ENCODE data around the gene MPEG1.
A peak's percentile ranks its signal among the peaks of the same experiment; 100 is the strongest.

MPEG1 gene, protein sequence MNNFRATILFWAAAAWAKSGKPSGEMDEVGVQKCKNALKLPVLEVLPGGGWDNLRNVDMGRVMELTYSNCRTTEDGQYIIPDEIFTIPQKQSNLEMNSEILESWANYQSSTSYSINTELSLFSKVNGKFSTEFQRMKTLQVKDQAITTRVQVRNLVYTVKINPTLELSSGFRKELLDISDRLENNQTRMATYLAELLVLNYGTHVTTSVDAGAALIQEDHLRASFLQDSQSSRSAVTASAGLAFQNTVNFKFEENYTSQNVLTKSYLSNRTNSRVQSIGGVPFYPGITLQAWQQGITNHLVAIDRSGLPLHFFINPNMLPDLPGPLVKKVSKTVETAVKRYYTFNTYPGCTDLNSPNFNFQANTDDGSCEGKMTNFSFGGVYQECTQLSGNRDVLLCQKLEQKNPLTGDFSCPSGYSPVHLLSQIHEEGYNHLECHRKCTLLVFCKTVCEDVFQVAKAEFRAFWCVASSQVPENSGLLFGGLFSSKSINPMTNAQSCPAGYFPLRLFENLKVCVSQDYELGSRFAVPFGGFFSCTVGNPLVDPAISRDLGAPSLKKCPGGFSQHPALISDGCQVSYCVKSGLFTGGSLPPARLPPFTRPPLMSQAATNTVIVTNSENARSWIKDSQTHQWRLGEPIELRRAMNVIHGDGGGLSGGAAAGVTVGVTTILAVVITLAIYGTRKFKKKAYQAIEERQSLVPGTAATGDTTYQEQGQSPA
- 12.0 to 575 (median 50.2) reads per million in 18 experiments for total RNA-seq

GRCh38 chr11:59212744-59213631, at the start of gene MPEG1:
Gene MPEG1 (minus strand): TSS chr11:59212927. CDS start chr11:59212865, 62 bp downstream.
- peak; percentile 82 to 88 for DNase-seq

DNA sequence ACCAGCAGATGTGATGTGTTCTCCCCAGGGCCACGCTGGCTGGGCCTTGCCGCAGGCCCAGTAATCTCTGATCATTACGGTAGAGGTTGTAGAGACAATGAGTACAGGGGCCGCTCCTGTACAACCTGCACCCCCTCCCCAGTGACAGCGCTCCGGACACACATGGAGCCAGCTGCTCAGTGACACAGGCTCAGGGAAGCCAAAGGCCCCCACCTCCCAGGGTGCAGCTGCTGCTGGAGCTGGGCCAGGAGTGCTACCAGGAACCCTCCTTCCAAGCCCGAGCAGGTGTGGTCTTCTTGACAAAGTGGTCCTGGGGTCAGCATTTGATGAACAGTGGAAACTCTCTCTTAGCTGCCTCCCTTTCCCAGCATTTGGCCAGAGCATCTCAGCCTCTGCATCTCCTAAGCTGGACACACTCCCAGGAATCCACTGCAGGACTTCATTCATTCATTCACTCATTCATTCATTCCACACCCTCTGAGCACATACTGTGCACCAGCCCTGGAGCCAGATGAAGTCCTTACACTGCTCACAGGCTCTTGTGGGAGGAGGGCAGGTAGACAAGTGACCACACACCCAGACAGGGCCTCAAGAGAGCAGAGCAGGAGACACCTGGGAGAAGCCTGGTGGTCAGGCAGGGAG, 49.6 kb upstream of the MPEG1 start:
- no peak for DNase-seq

DNA sequence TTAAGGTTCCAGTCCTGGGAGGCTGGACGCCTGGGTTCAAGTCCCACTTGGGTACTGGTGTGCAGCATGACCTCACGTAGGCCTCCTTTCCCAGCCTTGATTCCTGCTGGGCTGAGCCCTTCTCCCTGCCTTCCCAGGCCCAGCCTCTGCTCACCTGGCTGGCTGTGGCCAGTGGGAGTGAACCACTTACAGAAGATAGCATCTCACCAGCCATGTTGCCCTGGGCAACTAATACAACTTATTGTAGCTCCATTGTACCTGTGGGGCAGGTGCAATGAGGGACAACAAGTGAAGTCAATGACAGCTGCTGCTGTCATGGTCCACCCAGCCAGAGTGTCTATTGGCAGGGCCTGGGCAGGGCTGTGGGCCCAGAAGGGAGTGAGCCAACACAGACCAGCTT, 48.4 kb upstream of the MPEG1 start:
- DNase-seq: no peak

DNA sequence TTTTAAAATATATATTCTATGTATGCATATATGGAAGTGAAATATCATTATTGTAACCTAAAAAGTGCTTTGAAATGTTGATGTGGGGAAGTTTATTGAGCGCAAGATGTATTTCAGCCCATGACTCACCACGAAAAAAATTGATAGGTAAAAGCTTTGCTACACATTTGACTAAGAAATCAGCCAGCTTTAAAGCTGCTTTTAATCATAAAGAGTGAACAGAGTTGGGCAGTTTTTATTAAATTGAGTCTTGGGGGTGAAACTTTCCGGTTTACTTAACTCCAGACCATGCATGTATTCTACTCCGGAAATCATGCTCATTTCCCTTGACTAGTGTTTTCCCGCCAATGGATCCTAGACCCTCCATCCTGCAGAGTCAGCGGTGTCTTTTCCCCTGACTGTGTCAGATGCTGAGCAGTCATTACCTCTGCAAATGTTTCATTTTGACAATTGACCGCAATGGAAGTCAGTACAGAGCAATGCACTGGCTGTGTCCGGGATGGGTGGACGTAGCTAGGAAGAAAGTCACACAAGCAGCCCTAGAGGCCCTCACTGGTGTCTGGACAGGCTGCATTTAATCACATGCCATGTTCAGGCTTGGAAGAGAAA, 47.2 kb upstream of the MPEG1 start:
- DNase-seq: no peak

DNA sequence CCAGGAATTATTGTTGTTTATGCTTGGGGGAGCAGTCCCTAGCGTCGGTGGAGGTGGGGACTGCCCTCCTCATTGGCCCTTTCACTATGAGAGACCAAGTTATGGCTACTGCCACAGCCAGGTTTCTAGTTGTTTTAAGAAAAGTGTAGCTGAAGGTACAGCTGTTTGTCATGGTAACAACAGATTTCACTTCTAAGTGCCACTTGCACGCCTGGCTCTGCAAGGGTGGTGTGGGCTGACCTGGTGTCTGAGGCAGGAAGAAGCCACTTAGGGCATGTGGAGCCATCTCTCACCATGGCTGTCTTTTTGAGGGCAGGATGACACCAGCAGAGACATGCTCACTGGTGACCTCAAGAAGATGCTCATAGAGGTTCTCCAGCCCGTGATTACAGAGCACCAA, 46.3 kb upstream of the MPEG1 start:
- no peak for DNase-seq

- no peak for DNase-seq
Observed at GRCh38 chr11:59255281-59255680, 42.6 kb upstream of the MPEG1 start.

DNA sequence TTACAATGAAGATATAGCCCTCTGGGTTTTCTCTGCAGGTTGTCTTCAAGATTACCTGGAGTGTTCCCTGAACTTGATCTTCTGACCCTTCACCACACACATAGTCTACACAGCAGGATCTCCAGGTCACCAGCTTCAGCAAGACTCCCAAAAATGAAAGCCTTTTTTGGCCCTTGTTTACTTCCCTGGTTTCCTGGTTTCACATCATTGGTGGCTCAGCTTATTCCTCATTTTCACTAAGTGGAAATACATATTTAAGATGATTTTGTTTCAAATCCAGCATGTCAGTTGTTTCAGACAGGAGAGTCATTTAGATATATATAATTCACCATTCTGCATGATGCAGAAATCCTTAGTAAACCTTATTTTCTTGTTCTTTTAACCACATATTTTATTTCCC, 41.6 kb upstream of the MPEG1 start:
- DNase-seq: peak; percentile 59 to 60

GRCh38 chr11:59253001-59253400, 40.3 kb upstream of the MPEG1 start:
- no peak for DNase-seq

DNA sequence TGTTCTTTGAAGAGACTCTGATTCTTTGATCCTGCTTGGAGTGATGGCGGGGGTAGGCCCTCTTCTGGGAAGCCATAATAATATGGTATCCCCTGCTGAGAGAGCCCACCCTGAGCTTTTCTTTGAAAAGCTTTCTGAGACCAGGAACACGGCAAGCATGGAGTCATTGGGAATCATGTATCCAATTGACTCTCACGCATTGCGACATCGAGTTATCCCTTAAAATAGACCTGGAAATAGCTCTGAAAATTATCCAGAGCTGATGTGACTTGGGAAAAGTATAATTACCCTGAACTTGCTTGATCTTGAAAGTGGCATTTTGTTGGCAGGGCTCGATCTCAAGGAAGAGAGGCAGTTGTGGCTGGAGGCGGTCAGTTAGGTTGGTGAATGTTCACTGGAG, 36.8 kb upstream of the MPEG1 start:
- no peak for DNase-seq

DNA sequence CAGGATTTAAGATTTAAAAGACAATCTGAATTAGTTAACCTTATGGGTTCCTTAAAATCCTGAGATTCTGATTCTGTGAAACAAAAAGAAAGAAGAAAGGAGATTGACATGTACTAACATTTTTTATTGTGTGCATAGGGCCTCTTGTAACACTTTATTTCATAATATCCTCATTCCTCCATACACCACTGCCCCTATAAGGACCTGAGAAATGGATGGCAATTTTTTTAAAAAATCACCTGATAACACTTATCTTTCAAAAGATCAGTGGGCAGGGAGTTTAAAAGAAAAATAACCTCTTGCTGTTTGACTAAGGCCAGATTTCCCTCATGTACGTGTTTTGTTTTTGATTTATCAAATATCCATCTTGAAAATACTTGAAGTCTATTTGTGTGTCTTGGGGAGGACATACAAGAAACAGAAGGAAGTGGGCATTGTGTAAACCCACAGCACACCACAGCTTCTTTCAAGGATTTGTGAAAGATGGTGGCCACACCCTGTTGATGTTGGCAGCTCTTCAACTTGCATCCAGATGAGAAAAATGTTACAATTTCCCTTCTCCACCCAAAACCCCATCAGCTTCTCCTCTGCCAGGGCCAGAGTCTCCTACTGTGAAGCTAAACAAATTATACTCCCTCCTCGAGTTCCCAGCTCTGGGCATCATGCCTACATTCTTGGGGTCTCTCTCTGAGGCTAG, 35.0 kb upstream of the MPEG1 start:
- peak; percentile 84 to 95 for DNase-seq

DNA sequence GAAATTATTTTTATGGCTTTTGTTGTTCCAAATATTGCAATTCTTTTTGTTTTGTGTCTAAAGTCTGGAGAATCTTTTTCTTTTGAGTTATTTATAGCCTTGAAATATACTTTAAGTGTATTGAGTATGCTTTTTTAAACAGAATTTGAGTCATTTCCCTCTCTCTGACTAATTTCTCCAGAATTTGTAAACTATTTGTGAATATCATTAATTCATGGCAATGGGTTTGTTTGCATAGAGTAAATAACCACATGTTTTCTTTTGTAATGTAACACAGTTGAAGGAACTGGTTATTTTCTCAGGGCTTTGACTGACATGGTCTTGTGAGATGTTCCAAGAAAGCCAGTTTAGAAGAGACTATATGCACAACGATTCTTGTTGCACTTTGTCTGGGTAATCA, 30.9 kb upstream of the MPEG1 start:
- no peak for DNase-seq

GRCh38 chr11:59240322-59240721, 27.6 kb upstream of the MPEG1 start:
- DNase-seq: no peak

GRCh38 chr11:59226396-59226795, 13.7 kb upstream of the MPEG1 start:
- DNase-seq: no peak

DNA sequence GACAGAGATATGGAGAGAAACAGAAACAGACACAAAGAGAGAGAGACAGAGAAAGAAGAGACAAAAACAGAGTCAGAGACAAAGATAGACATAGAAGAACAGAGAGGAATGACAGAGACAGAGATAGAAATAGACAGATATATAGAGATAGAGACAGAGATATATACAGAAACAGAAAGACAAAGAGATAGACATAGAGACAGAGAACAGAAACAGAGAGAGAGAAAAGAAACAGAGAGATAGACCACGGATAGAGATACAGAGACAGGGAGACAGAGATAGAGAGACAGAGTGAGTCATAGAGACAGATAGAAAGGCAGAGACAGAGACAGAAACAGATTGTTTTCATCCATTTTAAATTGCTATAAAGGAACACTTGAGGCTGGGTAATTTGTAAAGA, 12.3 kb upstream of the MPEG1 start:
- no peak for DNase-seq

- DNase-seq: peak; percentile 79 to 89
Observed at GRCh38 chr11:59224351-59224928, 11.7 kb upstream of the MPEG1 start.

DNA sequence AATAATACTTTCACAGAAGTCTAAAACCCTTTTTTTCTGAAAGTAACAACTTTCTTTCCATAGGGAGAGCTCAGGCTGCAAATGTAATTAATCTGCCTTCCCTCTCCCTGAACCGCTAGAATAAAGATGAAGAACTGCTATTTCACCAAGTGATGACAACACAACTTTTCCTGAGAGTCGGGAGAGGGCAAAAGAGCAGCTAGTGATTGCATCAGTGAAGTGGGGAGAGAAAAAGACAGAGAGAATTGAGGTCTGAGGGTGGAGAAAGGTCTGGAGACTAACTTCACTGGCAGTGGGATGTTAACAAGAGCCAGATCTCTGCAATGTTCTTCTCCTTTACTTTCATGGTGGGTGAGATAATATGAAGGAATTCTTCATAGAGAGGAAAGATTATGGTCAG, 10.9 kb upstream of the MPEG1 start:
- peak; percentile 40 to 71 for DNase-seq

- peak in 1 of 2 donors; percentile 35 for DNase-seq
Observed at GRCh38 chr11:59223177-59223576, 10.4 kb upstream of the MPEG1 start.

- peak; percentile 91 to 97 for DNase-seq
Observed at GRCh38 chr11:59222464-59223060, 9.8 kb upstream of the MPEG1 start.

DNA sequence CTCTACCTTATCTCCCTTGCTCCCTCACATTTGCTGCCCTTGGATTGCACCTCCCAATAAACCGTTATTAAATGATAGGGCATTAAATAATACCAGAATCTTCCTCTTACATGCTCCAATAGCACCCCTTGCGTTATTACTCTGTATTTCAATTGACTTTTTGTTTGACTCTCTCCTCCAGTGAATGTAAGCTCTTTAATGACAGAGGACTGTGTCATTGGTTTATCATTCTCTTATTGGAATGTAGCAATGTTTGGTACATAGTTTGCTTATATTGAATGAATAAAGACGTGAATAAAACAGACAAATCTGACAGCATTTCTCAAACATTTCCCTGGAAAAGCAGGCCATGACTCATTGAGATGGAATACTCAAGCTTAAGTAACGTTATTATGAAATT, 8.7 kb upstream of the MPEG1 start:
- DNase-seq: no peak

- DNase-seq: no peak
Observed at GRCh38 chr11:59219836-59220235, 7.1 kb upstream of the MPEG1 start.

DNA sequence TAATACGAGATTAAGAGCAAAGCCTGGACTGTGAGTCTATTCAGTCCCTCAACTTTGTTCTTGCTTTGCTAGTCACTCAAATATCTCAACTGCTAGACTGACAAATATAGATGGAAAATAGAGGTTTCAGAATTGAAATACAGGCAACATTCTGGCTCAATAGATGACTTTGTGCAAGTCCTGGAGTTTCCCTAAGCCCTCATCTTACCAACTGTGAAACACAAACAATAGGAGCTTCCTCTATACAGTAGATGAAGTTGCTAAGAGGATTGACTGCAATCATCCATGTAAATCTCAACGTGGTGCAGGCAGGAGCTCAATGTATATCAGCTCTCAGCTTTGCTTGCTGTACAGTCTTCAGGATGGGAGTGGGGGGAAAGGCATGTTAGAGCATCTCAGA, 6.2 kb upstream of the MPEG1 start:
- peak; percentile 73 to 77 for DNase-seq

Measured in inflammatory macrophage (primary cell).